GM21723 (cell line): ENCODE results near the gene FAR2.

ENCODE experiments used
- ATAC-seq: cut with Tn5 transposase; IDR thresholded peaks from one replicate; pipeline ENCODE4 v1.9.1; 2021; ENCODE audit warnings: mild to moderate bottlenecking, moderate library complexity; ENCODE audit not compliant: unreplicated experiment

FAR2 gene

GRCh38 chr12:29201296-29201695, 52.2 kb downstream of the FAR2 start:
- no peak for ATAC-seq

- no peak for ATAC-seq
These were observed 52.7 kb downstream of the FAR2 start for GRCh38 chr12:29201746-29202145.

- no peak for ATAC-seq
These were observed 55.4 kb downstream of the FAR2 start for GRCh38 chr12:29204521-29204920.

GRCh38 chr12:29207120-29207519, 58.0 kb downstream of the FAR2 start:
- no peak for ATAC-seq

GRCh38 chr12:29208060-29208459, 59.0 kb downstream of the FAR2 start:
- no peak for ATAC-seq

- no peak for ATAC-seq
These were observed 60.0 kb downstream of the FAR2 start for GRCh38 chr12:29208936-29209701.

- no peak for ATAC-seq
These were observed 62.6 kb downstream of the FAR2 start for GRCh38 chr12:29211696-29212095.

GRCh38 chr12:29212682-29213403, 63.8 kb downstream of the FAR2 start:
- ATAC-seq = no peak

GRCh38 chr12:29216266-29216665, 67.2 kb downstream of the FAR2 start:
- ATAC-seq = no peak

GRCh38 chr12:29216797-29217575, 67.9 kb downstream of the FAR2 start:
- ATAC-seq = no peak

GRCh38 chr12:29220632-29221336, 71.7 kb downstream of the FAR2 start:
- ATAC-seq = no peak

- no peak for ATAC-seq
These were observed 73.1 kb downstream of the FAR2 start for GRCh38 chr12:29222200-29222599.

GRCh38 chr12:29223426-29223825, 74.3 kb downstream of the FAR2 start:
- ATAC-seq = no peak

- ATAC-seq = no peak
These were observed 75.0 kb downstream of the FAR2 start for GRCh38 chr12:29223956-29224543.

GRCh38 chr12:29224572-29224971, 75.5 kb downstream of the FAR2 start:
- ATAC-seq = no peak

GRCh38 chr12:29225834-29226233, 76.8 kb downstream of the FAR2 start:
- ATAC-seq = no peak

- no peak for ATAC-seq
These were observed 77.5 kb downstream of the FAR2 start for GRCh38 chr12:29226616-29227015.

GRCh38 chr12:29228474-29229157, 79.5 kb downstream of the FAR2 start:
- no peak for ATAC-seq

GRCh38 chr12:29229158-29229505, 80.1 kb downstream of the FAR2 start:
- ATAC-seq = no peak

GRCh38 chr12:29229937-29230336, 80.9 kb downstream of the FAR2 start:
- no peak for ATAC-seq
